ELR (cell line): ENCODE measurements around the gene ASPSCR1.
A peak's percentile ranks its signal among the peaks of the same experiment; 100 is the strongest.

Experiments used
- DNase-seq: peaks from one replicate; pipeline ENCODE4 v3.0.0-alpha.2; 2015; ENCODE audit warnings: low read depth

The ASPSCR1 gene

DNA sequence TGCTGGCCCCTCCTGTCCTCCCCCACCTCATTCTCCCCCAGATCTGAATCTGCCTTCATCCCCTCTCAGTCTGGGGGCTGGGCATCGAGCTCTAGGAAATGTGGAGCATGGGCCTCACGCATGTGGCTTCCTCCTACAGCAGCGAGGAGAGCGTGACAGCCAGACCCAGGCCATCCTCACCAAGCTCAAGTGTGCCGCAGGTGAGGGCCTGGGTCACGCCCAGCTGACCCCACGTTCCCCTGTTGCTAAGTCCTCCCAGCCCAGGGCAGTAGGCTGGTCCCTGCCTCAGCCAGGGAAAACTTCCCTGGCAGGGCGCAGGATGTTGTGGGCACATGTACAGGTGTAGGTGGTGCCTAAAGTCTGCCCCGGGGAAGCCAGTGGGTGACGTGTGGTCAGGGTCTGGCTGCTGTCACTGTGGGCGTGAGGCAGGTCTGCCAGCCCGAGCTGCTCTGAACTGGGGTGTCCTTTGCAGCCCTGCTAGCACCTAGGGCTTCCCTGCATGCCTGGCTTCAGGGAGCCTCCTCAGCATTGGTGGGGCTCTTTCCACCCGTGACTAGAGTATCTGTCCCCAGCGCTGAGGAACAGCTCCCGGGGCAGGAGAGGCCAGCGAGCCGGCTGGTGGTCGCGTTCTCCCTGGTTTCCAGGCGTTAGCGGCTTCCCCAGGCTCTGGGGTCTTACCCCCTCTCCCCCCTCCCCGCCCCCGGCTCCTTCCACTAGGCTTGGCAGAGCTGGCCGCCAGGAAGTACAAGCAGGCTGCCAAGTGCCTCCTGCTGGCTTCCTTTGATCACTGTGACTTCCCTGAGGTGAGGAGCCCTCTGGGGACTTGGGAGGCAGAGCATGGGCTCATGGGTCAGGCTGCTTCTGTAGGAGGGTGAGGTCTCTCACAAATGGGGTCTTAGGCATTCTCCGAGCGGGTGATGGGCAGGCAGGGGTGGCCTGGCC lies 77.9 kb downstream of the ASPSCR1 start:
- no peak for DNase-seq

DNA sequence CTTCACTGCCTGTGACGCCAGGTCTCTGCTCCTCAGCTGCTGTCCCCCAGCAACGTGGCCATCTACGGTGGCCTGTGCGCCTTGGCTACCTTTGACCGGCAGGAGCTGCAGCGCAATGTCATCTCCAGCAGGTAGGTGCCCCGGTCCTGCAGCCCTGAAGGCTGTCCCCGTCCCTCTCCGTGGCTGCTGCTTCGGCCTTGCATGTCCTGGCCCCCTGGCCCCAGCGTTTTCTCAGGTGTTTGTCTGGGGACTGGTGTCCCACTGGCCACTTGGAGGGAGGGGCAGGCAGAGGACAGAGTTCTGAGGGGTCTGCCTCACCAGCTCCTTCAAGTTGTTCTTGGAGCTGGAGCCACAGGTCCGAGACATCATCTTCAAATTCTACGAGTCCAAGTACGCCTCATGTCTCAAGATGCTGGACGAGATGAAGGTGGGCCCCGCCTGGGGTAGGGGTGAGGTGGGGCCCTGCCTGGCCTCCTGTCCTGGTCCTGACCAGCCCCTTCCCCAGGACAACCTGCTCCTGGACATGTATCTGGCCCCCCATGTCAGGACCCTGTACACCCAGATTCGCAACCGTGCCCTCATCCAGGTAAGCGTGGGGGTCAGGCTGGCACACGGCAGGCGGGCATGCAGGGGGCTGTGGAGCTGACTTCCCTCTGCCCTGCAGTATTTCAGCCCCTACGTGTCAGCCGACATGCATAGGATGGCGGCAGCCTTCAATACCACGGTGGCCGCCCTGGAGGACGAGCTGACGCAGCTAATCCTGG lies 78.7 kb downstream of the ASPSCR1 start:
- DNase-seq: no peak

DNA sequence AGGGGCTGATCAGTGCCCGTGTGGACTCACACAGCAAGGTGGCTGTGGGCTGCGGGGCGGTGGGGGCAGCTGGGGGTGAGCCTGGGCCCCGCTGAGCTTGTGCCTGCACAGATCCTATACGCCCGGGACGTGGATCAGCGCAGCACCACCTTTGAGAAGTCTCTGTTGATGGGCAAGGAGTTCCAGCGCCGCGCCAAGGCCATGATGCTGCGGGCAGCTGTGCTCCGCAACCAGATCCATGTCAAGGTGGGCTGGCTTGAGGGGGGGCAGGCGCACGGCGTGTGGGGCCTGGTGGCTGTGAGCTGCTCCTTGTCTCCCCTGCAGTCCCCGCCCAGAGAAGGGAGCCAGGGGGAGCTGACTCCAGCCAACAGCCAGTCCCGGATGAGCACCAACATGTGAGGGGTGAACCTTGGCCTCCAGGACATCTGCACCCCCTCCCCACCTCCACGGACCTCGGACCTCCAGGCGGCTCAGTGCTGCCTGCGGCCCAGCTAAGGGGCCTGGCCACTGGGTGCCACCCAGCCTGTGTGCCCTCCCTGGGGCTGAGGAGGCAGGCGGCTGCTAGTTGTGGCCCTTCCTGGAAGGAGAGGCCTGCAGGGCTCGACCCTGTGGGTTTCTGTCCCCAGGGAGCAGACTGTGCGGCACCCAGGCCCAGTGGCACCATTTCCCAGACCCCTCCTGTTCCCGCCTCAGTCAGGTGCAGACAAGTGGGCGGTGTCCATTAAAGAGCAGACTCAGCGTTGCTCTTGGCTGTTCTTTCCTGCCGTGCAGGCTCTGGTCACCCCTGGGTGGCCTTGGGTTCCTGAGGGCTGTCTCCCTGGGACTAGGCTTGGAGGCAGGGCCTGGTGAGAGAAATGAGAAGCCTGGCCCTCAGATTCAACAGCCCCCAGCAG lies 79.5 kb downstream of the ASPSCR1 start:
- no peak for DNase-seq

DNA sequence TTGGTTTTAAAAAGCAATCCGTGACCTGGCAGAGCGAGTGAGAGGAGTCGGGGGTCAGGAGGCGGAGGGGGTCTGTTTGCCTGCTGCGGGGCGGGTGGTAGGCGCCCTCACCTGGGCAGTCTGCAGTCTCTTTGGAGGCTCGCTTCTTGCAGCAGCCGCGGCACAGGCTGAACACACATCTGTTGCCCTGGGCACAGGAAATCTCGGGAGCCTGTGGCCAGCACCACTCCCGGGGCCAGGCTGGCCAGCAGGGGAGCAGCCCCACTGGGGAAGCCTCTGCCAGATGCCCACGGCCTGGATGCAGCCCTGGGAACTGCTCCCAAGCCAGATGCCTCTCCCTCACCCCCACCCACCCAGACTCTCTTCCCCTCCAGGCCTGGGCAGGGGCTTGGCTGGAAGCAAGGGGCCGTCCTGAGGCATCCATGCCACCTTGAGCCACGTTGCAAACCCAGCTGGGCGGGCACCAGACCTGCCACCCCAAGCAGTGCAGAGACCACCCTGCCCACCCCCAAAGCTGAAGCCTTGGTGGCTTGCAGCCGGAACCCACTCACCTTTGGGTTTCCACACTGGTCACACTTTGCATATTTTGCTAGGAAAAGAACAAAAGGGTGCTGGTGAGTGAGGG lies 80.9 kb downstream of the ASPSCR1 start:
- no peak for DNase-seq

DNA sequence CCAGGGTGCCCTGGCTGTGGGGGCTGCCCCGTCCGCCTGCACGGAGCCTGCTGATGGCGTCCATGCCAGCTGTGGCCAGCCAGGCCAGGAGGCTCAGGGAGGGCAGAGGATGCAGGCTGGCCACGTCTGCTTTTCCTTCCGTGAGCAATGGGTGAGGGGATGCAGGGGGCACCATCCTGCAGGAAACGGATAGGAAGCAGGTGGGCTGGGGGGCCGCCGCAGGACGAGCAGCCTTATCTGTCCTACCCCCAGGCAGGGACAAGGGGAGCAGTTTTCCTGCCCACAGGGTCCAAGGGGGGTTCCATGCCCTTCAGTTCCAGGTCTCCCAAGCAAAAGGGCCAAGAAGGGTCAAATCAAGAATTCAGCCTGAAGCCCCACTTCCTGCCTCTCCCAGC lies 81.4 kb downstream of the ASPSCR1 start:
- no peak for DNase-seq

DNA sequence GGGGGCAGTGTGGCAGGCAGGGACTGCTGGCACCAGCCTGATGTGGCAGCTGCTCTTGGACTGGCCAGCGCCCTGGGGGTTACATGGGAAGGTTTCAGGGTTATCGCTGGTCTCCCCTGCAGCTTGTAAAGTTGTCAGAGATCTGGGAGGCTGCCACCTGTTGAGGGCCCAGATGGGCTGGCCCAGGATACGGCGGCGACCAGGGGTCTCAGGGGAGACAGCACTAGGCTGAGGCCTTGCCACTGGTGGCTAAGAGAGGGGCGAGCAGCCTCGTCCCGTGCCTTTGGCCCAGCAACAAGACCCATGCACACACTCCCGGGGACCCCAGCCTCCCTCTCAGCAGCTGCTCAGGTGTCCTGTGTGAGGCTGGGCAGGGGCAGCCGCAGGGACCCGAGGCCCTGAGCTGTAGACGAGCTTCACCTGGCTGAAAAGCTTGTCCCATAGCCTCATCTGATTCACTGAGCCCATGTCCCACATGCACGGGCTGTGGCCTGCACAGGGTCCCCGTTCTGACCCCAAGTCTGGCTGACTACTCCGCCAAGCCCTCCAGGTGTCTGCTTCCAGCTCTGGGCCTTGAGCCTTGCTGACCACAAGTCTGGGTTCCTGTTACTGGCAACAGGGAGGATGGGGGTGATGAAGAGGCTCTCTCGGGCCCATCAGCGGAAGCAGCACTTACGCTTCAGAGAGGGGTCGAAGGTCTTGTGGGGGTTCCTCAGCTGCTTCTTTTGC lies 82.0 kb downstream of the ASPSCR1 start:
- DNase-seq: no peak

DNA sequence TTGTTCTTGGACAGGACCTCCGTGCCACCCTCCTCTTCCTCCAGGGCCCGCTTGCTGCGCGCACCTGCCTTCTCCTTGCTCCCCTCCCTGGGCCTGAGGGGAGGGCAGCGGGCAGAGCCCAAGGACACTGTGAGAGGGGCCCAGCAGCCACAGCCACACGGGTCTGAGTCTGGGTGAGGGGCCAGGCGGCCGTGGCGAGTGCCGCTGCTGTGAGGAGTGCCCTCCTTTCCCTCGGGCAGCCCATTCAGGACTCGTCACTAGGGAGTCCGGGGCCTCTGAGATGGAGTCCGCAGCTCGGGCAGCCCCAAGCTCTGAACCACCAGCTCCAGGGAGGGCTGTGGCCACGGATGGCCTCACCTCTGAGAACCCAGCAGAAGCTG lies 82.6 kb downstream of the ASPSCR1 start:
- DNase-seq: no peak

DNA sequence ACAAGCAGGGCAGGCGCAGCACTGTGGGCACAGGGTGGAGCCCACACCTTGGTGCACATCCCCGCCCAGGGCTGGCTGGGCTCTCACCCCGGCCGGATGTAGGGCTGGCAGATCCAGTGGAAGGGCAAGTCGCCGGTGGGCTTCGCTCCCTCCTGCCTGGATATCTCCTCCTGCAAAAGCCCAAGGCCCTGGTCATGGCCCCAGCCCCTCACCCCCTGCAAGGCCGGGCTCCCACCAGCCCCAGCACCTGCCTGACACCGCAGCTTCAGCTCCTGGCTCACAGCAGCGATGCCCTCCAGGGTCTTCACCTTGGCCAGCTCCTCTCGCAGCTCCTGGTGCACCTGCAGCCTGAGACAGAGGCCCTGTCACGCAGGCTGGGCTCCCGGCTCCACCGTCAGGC lies 83.2 kb downstream of the ASPSCR1 start:
- no peak for DNase-seq

DNA sequence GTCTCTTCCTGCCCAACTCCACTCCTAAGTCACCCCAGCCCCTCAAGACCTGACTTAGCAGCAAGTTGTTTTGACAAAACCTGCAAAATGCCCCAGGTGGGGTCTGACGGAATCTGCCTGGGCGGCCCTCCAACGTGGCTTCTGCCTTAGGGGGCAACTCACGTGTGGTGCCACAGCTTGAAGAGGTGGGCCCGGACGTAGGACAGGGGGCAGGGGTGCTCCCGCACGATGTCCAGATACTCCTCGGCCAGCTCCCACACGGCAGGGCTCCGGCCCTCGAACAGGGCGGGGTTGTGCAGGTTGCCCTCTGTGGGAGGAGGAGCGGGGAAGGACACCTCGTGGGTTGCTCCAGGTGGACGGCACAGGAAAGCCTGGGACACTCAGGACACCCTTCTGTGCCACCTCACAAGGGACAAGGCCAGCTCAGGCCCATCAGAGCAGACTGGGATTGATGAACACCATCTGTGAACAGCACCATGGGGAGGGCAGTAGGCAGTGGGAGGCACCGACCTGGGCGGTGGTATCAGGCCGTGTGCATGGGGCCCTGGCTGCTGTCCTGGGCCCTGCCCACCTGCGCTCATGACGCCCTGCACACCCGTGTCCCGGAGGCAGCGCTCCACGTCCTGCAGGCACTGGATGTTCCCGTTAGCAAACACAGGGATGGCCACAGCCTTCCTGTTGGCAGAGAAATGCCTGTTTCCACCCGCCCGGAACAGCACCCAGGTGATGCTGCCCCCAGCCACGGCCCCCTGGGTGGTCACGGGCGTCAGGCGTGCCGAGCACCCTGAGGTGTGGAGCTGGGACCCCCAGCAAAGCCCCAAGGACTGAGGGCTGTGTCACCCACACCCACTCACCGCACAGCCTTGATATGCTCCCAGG lies 83.9 kb downstream of the ASPSCR1 start:
- no peak for DNase-seq

DNA sequence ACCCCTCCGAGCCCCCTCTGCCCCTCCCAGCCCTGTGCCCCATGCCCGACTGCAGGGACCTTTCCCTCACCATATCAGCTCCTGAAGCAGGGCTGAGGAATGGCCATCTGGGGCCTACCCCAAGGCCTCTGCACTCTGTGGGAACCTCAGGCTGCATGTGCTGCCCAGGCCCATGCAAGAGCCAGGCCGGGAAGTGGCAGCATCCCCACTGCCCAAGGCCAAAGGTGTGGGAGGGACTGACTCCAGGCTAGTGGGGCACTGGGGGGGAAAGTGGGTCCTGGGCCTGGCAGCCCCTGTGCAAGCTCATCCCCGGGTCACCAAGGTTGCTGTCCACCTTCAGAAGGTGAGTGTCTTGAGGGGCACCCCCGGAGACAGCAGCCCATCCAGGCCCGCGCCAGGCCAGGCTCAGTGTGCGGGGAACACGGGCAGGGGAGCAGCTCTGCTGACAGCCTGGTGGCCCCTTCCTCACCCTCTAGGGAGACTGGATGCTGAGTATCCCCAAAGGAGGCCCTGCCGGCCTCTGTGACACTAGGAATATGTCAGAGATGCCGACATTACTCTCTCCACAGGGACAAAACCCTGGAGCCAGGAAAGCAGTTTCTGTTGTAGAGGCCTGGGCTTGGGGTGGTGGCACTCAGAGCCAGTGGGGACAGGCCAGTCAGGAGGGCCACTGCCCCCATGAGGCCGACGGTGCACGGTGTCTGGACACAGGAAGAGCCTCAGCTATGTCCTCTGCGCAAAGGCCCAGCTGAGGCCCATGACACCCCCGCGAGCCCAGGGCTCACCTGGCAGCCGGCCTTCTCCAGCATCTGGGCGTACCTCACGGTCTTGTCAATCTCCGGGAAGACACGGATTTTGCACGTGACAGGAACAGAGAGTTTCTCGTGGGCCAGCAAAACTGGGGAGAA lies 84.9 kb downstream of the ASPSCR1 start:
- DNase-seq: no peak

DNA sequence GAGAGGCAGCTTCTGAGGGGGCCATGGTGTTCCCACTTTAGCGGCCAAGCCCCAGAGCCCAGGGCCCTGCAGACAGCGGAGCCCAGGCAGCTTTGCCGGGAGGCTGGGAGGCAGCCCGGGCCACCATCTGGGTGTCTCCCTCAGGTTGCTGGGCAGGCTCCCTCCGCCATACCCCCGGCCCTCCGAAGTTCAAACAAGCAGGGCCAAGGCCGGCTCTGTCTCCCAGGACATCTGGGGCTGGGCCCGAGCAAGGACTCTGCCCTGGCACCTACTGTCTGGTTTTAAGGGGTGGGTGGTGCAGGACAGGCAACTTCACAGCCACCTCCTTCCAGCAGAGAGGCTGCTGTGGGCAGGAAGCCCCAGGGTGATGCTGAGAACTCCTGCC lies 85.5 kb downstream of the ASPSCR1 start:
- DNase-seq: no peak

DNA sequence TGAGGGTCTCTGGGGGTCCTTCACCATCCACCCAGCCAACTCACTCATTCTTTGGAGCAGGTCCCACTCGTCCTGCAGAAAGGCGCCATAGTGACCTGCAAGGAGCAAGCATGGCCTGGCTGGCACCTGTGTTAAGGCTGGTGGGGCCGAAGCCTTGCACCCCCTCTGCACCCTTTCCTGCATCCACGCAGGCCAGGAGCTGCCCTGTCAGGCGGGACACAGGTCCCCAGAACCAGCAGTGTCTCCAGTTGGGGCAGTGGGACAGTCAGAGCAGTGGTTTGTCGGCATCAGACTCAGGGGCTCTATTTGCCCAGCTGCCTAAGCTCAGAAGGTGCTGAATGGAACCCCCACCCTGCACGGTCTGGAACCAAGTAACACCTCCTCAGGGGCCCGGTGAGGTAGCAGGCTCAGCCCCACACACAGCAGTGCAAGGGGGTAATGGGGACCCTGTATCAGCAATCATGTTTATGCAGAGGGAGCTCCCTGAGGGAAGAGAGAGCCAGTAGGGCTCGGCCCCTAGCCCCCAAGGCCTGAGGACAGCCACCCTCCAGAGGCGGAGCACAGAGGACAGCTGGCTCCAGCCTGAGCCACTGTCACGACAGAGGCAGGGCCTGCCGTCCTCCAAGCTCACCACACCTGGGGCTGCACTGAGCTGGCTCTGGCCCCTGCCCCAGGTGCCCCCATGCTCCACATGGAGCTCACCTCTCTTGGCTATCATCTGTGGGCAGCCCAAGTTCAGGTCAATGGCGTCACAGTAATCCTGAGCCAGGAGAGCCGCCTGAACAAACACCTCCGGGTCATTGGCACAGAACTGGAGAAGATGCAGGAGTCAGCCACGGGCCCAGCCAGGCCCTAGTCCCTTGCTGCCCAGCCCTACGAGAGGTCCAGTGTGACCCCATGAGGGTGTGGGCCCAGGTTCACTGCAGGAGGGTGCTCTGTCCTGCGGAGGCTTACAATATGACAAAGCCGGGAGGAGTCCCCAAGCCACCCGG lies 86.3 kb downstream of the ASPSCR1 start:
- DNase-seq: no peak

DNA sequence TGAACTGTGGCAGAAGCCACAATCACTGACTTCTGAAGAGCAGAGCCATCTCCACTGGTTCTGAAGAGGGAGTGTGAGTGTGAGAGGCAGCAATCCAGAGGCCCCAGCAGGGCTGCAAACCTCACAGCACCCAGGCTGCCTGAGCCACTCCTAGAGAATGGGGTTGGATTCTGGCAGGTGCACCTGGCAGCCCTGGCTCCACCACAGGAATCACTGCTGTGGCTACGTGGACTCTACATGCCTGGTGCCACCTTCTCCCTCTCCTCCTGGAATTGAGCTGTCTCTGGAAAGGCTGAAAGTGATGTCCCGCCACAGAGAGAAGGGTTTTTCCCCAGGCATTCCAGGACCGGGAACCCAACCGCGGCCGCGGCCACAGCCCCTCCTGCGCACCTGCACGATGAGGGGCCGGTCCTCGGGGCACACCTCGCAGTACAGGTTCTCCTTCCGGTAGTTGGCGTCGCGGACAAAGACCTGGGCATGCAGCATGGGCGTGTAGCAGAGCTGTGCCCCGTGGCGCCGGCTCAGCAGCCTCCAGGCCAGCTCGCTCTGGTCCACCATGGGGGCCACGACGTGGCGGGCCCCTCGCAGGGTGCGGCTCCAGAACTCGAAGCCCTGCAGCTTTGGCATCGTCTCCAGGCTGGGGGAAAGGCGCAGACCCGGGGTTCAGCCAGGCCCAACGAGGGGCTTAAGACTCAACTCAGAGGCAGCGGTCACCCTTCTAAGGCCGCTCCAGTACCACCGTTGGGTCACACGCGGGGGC lies 87.2 kb downstream of the ASPSCR1 start:
- DNase-seq: no peak

DNA sequence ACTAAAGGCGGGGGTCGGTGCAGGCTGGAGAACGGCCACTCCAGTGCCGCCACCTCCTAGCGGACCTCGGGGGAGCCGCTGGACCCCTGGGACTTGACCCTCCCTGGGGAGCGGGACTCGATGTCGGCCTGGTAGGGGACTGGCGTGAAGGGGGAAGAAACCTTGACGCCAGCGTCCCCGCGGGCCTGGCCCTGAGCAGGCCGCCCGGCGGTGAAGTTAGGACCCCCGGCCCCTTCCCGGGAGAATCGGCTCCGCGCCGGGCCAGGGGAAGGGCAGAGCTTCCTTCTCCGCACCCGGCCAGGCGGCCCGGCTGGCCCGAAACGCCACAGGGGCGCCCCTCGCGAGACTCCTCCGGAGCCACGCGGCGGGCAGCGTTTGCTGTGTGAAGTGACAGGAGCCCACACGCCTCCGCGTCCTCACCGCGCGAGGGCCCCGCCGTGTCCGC lies 87.8 kb downstream of the ASPSCR1 start:
- DNase-seq: peak; percentile 57

DNA sequence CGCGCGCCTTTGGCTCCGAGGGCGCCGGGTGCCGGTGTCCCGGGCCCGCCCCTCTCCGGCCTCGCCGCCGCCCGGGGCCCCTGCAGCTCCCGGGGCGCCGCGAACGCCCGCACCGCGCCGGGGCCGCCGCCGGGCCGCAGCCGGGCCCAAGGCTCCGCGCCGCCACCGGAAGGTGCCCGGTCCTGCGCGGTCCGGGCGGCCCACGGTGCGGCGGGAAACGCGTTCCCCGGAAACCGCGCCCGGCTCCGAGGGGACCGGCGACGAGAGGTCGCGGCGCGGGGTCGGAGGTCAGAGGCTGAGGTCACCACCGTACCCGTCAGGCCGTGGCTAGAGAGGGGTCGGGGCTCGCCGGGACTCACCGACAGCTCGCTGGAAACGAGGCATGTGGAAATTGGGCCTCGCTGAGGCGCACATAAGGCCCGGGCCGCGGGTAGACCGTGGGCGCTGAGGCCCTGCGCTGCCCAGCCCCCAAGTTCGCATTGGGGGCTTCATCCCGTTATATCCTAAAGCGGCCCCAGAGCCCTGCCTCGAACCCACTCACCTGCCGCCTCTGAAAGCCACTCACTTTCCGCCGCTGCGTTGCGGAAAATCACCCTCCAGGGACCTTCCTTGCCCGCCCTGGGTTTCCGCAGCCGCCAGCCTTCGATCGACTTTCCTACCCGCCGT lies 88.3 kb downstream of the ASPSCR1 start, which contains the start of gene DUS1L:
Gene DUS1L (minus strand): TSS at position 167 of the 666 bp plus-strand sequence. CDS start 745 bp downstream, outside the sequence.
- peak; percentile 68 for DNase-seq
